Fibroblast of pulmonary artery (primary cell): ENCODE results near the gene FANCG.

Experiments
- DNase-seq: peaks from one replicate; pipeline ENCODE4 v3.0.0-alpha.2; 2010; ENCODE audit warnings: low read depth
- H3K4me3 ChIP-seq: replicated peaks from 2 replicates; pipeline ENCODE4 v1.5.1; 2011; ENCODE audit warnings: low read depth, mild to moderate bottlenecking, control low read depth, low read length, moderate library complexity
- CTCF ChIP-seq: IDR thresholded peaks from 2 replicates; pipeline ENCODE4 v1.5.1; 2011; ENCODE audit warnings: mild to moderate bottlenecking, control low read depth, low read length, inconsistent platforms; ENCODE audit errors: missing control alignments

Gene FANCG

GRCh38 chr9:35073279-35073612, 6.5 kb downstream of the FANCG start:
- H3K4me3 ChIP-seq, result no peak overlapping the region
- no peak for TF ChIP-seq CTCF
- DNase-seq, result no peak

GRCh38 chr9:35072461-35073278, 7.1 kb downstream of the FANCG start, which contains the start of gene VCP:
TSS of gene VCP (minus strand) at chr9:35072625. CDS start at chr9:35072353, 272 bp downstream.
- no peak for TF ChIP-seq CTCF
- H3K4me3 ChIP-seq, result peak within 1 kb of the TSS; percentile 97
- DNase-seq, result peak; percentile 100

- peak overlapping the region; percentile 97 for H3K4me3 ChIP-seq
- peak; percentile 89 for DNase-seq
- peak; percentile 7 for TF ChIP-seq CTCF
Observed at GRCh38 chr9:35071814-35072460, 7.8 kb downstream of the FANCG start.

- no peak for TF ChIP-seq CTCF
- peak; percentile 30 for DNase-seq
- H3K4me3 ChIP-seq, result peak overlapping the region; percentile 97
Observed at GRCh38 chr9:35070823-35071813, 8.6 kb downstream of the FANCG start.

- H3K4me3 ChIP-seq, result peak overlapping the region; percentile 7
- DNase-seq, result no peak
- no peak for TF ChIP-seq CTCF
Observed at GRCh38 chr9:35069020-35069419, 10.7 kb downstream of the FANCG start.

GRCh38 chr9:35067056-35067455, 12.7 kb downstream of the FANCG start:
- no peak for DNase-seq
- no peak for TF ChIP-seq CTCF
- H3K4me3 ChIP-seq, result no peak overlapping the region
